GM12864 (cell line): ENCODE data around the gene FLRT2.

ENCODE experiments used
- DNase-seq: peaks from one replicate; pipeline ENCODE4 v3.0.0-alpha.2; 2011; ENCODE audit warnings: low read depth
- H3K4me3 ChIP-seq: 2 replicates; pipeline ENCODE4 v1.5.1; 2011; ENCODE audit warnings: mild to moderate bottlenecking, low read depth, low read length, control low read depth
- CTCF ChIP-seq: IDR thresholded peaks from 2 replicates; pipeline ENCODE4 v1.5.1; 2011; ENCODE audit warnings: low read depth, mild to moderate bottlenecking, moderate library complexity, low read length, control low read depth, inconsistent platforms; ENCODE audit errors: missing control alignments

FLRT2 gene

DNA sequence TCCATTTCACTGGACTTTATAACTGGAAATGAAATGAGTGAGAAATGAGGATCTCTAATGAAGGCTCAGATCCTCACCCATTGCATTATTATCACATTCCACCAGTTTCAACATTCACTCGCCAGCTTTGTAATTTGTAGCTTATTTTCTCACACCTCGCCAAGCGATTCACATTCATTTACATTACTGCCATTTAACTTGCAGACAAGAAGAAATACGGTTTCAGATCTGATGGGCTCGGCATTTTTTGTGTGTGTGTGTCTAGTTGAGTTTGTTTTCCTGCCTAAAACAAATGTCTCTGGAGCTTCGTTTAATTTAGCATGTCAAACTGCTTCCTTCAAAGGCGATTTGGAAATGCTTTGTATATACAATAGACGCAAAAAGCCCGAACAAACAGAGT, 132.2 kb downstream of the FLRT2 start:
- DNase-seq, result no peak
- TF ChIP-seq CTCF, result no peak
- no peak overlapping the region for H3K4me3 ChIP-seq

- DNase-seq, result no peak
- H3K4me3 ChIP-seq, result no peak overlapping the region
- no peak for TF ChIP-seq CTCF
These were observed 133.3 kb downstream of the FLRT2 start for GRCh38 chr14:85663256-85663655.

GRCh38 chr14:85663667-85664066, 133.7 kb downstream of the FLRT2 start:
- TF ChIP-seq CTCF, result no peak
- no peak for DNase-seq
- no peak overlapping the region for H3K4me3 ChIP-seq

DNA sequence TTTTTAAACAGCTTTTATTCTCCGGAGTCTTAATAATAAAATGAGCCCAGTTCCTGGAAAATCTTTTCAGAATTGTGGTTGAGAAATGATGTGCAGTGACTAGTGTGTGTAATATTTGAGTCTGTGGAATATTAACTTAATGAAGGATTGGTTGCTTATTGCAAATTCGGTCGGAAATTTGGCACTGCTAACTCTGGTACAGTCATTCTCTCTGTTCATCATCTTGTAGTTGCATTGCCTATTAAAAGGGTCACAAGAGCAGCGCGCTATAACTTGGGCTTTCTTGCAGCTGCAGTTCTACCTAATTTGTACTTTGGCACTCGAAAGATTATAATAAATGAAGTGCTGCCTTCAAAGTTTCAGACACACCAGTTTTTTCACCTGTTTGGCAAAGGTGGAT, 146.0 kb downstream of the FLRT2 start:
- no peak for DNase-seq
- no peak overlapping the region for H3K4me3 ChIP-seq
- no peak for TF ChIP-seq CTCF

DNA sequence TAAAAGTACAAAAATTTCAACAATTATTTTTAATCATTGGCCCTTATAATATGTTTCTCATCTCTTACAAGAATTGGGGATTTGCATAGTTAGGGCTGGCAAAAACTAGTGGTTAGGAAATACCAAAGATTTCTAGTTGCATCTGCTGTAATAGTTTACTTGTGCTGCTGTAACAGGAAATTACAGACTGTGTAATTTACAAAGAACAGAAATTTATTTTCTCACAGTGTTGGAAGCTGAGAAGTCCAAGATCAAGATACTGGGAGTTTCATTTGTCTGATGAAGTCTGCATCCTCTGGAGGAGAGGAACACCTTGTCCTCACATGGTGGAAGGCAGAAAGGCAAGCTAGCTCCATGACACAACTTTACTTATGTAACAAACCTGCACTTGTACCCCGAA, 157.0 kb downstream of the FLRT2 start:
- no peak for TF ChIP-seq CTCF
- no peak for DNase-seq
- H3K4me3 ChIP-seq, result no peak overlapping the region

GRCh38 chr14:85687456-85687855, 157.5 kb downstream of the FLRT2 start:
- no peak for DNase-seq
- H3K4me3 ChIP-seq, result no peak overlapping the region
- TF ChIP-seq CTCF, result no peak

GRCh38 chr14:85688006-85688405, 158.1 kb downstream of the FLRT2 start:
- TF ChIP-seq CTCF, result no peak
- no peak for DNase-seq
- no peak overlapping the region for H3K4me3 ChIP-seq
